COLO668 (cell line): ENCODE data around the gene FBXL17.

Experiments
- DNase-seq: peaks from one replicate; lab custom pipeline; 2025; ENCODE audit not compliant: unreplicated experiment; lab: John Stamatoyannopoulos, UW

The FBXL17 gene

DNA sequence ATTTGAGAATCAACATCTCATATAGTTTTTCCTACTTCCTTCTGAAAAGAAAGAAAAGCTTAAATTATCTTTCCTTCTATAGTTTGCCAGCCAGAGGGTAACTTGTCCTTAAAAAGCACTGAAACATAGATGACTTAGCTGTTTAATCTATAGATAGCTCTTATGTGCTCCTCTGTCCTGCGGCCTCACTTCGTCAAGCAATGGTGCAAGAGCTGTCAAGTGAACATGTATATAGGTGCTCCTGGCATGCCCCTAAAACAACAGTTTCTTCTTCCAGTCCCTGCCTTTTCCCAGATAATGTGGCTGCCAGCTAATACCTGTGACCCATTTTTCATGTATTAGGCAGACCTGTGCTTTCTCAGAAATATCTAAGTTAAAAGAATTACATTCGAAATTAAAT lies 423.5 kb downstream of the FBXL17 start:
- no peak for DNase-seq

DNA sequence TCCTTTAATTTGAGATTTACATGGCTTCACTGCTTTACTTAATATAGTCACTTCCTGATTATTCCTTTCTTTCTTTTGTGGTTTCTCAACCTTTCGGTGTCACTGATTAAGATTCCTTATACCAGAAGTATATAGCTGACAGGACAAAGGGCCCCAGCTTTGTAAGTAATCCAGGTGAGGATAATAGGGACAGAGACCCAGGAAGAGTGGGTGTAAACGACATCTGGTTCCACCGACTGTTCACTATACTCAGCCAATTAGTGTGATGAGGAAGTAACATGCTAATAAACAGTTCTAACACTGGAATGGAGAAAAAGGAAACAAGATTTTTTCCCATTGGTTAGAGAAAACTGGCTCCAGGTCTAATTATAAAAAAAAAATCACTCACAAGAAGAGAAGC lies 424.8 kb downstream of the FBXL17 start:
- DNase-seq, result no peak

DNA sequence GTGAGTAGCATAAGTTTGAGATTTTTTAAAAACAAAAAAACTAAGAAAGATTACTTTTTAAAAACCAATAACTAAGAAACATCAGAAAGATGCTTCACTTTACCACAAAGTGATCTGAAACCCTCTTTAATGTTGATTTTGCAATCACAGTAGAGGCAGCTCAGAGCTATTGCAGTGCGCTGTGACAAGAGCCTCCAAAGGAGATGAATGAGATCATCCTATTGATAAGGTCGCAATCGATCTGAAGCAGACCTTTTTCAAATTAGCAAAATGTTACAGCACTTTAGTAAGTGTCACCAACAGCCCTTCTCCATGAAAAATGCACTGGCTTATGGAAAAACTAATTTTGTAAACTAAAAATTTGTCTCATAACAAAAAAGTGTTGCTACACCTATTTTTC lies 426.6 kb downstream of the FBXL17 start:
- no peak for DNase-seq

DNA sequence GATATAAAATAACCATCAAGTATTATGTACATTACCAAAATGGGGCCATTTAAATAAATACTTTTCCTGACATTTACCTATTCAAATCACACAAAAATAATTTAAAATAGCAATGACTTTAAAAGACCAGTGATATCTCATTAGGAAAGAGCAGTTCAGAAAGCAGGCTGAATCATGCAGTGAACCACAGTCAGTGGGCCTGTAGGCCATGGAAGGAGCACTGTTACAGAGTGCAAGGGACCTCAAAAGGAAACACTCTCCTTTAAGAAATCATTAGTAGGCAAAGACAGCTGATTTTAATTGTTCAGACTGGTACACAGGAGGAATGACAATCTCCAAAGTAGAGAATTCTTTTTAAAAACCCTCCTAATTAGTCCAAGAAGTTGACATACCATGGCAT lies 427.6 kb downstream of the FBXL17 start:
- no peak for DNase-seq

DNA sequence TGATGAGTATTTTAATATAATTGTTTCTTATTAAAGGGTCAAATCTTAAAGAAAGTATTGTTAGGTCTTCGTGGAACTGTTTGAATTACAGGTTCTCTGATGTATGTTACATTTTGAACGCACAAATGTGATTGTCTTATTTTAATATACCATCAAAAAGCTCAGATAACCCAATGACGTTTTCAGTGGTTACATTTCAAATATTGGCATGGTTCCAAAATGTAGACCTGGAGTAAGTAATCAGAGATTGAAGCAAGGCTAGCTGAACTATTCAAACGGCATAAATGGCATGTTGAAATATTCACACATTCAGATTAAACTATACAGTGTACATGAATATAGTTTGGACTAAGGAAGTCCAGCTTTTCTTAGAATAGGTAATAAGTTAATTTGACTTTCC lies 429.4 kb downstream of the FBXL17 start:
- DNase-seq, result no peak

DNA sequence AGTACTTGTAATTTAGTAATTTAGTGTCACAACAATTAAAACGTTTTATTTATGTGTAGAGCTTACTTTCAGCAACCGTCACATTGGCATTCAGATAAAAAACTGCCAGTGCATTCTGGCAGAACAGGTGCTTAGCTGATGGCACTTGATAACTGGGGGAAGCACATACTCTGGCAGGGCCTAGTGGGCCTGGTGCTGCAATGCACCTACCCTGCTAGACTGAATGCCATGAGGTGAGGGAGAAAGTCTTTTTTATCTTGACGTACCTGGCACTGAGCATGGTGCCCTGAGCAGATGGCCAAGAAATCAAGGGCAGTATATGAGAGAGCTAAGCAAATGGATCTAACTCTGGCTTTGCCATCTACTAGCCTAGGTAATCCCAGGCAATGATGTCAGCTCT lies 430.6 kb downstream of the FBXL17 start:
- DNase-seq, result no peak

DNA sequence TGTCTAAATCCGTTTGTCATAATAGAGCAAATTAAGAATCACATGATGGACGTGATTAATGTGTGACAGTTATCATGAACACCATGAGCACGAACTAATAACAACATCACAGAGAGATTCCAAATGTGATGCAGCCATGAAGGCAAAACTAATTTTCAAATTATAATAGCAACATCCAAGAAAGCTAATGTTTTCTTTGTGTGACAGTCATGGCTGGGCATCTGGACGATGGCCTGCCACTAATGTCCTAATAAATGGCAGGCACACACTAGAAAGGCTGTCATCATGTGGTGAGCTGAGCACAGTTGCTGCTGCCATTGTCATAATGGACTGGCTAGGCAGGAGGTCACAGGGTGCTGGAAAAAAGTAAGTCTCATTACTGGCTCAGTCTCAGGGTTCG lies 431.1 kb downstream of the FBXL17 start:
- no peak for DNase-seq

DNA sequence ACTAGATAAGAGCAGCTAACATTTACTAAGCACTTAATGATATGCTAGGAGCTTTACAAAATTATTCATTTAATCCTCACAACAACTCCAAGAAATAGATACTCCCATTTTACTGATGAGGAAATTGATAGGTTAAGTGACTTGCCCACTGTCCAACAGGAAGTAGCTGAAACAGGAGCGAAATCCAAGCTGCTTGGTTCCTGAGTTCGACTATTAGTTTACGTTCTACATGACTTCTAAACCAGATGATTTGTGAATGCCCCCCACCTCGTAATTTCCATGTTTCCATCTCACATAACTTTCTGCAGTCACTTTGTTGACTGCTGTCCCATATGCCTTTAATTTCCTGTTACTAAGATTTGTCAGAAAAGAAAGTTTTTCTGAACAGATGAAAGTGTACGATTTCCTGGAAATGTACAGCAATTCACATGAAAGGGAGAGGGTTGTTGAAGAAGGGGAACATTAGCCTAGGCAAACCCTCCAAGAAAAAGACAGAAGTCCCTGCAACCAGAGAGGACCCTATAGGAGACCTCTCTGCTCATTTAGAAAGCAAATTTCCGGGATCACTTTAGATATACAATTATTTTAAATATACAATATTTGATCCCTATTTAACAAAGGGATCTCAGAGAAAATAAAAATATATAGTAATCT lies 432.1 kb downstream of the FBXL17 start:
- no peak for DNase-seq

DNA sequence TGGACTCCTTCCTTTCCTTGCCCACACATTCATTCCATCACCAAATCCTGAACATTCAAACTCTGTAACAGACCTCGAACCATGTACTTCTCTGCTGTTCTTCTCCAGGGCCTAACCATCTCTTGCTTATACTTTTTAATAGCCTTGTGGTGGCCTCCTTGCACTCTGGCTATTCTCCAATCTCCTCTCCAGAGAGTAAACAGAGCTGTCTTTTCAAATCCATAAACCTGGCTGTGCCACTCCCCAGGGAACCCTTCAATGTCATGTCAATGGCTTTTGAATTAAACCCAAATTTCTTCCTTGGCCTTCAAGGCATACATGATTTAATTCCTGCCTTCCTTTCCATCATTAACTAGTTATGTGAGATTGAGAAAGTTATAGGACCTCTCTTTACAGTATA lies 433.5 kb downstream of the FBXL17 start:
- no peak for DNase-seq

DNA sequence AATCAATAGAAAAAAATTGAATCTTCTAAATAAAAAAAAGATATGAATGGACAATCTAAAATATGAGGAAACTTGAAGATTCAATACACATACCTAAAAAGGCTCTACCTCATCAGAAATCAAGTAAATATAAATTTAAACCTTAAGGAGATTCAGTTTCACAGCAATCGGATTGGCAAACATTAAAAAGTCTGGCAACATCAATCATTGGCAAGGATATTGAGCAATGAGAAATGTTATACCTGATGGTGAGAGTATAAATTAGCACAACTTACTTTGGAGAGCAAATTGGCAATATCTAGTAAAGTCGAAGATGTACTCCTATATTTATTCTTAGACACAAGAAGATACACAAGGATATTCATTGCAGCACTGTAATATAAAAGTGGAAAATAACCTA lies 436.8 kb downstream of the FBXL17 start:
- no peak for DNase-seq

DNA sequence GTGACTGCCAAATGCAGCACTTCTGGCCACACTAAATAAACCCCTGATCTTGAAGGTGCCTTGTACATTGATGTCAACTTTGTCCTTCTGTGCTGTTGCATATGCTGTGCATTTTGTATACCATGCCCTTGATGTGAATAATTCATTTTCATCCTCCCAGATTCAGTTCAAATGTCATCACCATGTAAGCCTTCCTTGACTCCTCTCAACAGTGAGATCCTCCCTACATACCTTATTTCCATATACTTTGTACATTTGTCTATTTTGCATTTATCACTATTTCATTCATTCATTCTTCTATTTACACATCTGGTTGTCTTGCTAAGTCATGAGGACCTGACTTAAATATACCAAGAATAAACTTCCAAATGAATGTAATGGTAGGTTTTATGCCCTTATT lies 438.0 kb downstream of the FBXL17 start:
- DNase-seq, result no peak

DNA sequence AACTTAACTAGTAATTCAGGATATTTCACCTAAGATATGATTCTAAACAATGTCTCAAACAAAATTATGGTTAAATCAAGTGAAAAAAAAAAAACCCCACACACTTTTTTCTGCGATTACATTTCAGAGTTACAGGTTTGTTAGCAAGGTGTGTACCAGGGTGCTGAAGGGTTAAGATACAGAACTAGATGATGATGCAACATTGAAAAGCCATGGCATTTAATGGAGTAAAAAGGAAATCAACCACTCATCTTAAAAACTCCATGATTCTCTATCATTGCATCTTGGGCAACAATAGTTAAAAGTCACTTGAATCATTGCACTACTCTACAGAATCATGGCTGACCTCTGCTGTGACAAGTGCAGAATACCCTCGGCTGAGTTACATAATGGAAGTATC lies 440.9 kb downstream of the FBXL17 start:
- no peak for DNase-seq

DNA sequence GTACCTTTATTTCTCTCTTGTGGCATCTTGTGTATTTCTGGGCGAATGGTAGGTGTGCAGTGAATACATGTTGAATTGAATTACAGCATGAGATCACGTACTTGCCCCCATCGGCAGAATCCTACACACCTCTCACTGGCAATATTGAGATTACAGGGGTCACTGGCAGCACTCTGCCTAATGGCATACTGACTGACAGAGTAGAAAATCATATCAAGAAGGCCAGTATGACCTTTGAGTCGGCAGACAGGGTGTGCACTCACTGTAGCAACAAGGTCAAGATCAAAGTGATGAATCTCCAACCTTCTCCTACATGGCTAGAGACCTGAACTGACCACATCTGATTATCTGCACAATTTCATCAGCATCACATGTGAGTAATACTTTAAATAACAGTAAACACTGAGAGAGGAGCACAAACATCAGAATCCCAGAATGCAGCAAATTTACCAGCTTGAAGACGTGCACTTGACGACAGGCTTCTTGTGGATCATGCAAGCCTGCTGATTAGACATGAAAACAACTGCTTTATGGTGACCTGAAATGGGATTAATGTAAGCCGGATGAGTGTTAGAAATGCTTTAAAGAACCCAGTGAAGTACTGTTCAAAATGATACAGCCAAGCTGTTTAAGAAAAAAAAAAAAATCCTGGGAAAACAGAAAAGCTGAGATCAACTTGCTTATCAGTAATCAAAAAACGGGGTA lies 444.1 kb downstream of the FBXL17 start:
- DNase-seq, result no peak

DNA sequence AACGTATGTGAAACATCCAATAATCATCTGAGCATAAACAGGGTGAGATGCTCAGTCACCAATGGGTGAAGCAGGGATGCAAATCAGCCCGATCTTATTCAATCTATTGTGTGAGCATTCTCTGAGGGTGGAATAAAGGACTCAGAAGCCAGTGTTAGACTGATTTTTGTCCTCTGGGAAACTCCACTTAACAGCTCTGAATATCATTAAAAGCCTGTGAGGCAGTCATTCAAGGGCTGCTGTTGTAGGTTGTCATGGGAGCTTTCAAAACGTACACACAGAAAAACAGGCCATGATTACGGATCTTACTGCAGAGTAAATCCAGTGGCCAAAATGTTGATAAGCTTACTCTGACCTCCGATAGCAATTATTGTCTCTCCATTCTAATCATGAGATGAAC lies 444.7 kb downstream of the FBXL17 start:
- no peak for DNase-seq

DNA sequence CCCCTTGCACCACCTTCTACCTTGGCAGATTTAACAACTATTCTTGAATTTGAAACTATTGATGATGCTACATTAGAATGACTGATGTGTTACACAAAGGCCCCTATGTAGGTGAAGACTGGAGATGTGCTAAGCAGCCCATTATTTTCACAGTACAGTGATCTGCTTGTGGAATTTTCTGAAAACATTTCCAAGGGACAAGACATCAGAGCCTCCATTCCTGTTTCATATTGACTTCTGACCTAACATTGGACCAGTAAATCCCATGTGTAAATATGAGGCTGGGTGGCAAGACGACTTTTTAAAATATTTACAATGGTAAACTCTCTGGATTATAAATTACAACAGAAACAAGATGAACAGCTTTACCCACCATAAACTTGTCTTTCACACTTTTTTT lies 445.4 kb downstream of the FBXL17 start:
- no peak for DNase-seq

DNA sequence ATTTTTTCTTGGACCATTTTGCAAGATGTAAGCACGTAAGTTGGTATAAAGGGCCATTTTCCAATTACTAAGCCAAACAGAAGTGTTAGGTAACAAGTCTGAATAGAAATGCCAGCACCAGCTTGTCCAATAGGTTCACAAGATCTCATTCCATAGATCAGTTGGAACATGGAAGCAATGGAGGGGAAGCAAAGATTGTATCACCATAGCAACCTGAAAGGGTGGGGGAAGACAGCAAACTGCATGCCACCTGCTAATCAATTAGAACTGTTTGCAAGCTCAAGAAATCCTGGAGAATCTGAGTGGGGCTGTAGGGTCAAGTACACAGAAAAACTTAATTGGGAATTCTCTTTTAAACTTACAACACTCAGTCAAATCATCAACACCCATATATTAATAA lies 446.3 kb downstream of the FBXL17 start:
- DNase-seq, result no peak

DNA sequence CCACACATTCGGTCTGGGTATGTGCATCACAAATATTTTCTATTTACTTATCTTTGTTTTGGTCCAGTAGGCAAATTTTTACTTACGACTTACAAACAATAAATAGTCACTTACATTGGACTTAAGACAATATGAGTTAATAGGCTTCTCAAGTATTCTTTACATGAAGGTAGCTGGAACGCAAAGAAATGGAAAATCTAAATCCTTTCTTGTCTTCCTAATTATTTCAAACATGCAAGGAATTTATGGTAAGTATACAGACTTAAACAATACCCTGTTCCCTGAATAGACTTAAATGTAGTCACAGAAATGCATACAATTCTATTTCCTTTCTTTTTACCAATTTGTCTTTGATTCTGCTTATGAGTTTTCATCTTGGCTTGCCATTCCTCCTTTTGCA lies 448.6 kb downstream of the FBXL17 start:
- no peak for DNase-seq

DNA sequence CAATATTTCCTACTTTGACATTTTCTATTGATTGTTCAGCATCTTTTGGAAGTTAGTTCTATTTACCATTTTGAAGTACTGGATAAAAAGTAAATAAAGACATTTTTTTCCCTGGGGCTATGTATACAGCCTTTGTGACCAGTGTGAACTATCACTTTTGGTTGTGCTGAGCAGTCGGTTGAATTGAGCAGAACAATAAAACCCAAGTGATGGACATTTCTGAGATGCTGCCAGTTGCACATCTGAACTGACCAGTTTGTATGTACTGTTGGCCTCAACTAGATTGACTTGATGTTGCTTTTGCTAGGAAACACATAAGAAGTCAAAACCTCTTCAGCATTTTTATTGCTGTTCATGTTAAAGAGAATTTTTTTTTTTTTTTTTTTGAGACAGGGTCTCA lies 451.0 kb downstream of the FBXL17 start:
- no peak for DNase-seq

DNA sequence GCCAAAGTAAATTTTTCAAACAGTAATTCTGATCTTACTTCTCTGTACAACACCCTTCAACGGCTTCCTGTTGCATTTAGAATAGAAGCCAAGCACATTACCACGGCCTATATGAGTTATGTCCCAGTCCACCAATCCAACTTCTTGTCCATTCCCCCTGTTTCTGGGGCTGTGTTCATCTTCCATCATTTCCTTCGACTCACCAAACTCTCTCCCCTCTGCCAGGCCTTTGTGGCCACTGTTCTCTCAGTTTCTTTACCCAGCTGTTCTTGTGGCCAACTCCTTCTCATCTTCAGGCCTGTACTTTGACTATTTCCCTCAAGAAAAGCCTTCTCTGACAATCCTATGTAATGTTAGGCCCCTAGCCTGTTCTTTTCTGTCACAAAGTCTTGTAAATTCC lies 451.8 kb downstream of the FBXL17 start:
- DNase-seq, result no peak

DNA sequence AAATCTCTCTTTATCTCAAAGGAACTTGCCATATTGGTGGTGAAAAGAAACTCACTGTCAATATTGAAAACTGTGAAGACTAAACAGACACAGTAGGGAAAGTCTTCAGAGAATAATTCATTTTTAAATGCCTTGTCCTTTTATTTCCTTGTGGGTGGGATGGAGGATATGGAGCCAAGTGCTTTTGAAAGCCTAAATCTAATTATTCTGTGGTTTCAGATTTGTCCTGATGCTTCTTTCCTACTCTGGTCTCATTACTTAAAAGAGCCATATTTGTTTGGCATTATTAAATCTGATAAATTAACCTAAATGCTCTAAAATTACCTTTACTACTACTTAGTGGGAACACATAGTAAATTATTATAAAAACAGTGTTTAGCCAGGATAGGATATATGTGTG lies 452.8 kb downstream of the FBXL17 start:
- DNase-seq, result no peak

DNA sequence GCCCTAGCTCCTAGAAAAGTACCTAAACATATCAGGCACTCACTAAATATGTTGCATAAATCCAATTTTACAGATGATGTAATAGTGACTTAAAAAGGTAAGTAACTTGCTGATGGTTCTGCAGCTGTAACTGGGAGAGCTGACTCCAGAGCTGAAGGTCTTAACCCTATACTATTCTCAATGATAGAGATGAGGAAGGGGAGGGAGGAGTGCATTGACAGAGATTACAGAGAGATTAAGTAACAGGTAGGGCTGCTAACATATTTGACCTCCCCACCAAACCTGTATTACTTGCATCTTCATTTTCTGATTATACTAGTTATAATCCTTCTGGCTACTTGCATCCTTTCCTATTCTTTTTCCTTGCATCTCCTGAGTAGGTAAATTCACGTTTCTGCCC lies 455.8 kb downstream of the FBXL17 start:
- no peak for DNase-seq

DNA sequence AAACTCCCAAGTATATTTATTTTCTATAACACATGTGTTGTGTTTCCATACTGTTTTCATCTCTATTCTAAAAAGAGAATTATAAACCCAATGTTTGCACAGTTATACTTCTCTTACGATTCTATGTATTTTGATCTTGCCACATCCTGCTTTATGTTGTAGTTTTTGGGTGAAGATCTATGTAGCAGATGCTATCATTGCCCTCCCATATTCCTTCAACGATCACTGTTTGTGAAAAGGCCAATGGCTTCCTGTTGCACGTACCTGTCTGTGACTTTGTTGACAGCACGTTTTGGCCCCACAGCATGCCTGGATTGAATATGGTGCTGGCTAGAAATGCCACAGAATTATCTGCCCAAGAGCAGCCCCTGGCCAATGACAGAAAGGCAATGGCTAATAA lies 456.7 kb downstream of the FBXL17 start:
- no peak for DNase-seq

DNA sequence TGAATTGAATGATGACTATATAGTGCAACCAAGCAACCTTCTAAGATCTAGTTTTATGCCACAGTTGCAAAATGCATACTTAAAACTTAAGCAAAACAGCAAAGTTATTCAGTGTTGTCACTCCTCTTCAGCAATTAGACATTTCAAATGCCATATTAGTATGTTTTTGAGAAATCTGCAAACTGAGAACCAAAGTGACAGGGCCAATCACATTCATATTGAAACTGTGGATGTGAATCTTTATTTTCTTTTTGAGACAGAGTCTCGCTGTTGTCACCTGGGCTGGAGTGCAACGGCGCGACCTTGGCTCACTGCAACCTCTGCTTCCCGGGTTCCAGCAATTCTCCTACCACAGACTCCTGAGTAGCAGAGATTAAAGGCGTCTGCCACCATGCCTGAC lies 461.9 kb downstream of the FBXL17 start:
- DNase-seq, result no peak
